ENCODE data around the gene TTC29.

DNA sequence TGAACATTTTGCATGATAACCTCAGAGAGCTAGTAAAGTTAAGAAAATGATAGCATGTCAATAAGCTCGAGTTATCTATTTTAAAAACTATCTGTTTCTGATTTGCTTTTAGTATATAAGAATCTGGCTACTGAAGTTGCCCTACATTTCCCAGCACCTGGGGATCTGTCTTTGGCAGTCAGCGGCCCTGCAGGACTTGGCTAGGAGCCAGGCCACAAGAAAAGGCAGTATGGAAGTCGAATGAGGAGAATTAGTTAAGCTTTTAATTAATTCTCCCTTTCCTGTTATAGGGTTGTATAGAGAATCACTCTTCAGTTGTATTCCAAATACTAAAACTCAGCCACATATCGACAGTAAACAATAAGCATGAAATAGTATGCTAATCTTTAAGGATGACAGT is 284.3 kb downstream of the TTC29 start:
- no peak for TF ChIP-seq POLR2A (IDR thresholded peaks at IDR 0.05)
- TF ChIP-seq, protein P1, sequence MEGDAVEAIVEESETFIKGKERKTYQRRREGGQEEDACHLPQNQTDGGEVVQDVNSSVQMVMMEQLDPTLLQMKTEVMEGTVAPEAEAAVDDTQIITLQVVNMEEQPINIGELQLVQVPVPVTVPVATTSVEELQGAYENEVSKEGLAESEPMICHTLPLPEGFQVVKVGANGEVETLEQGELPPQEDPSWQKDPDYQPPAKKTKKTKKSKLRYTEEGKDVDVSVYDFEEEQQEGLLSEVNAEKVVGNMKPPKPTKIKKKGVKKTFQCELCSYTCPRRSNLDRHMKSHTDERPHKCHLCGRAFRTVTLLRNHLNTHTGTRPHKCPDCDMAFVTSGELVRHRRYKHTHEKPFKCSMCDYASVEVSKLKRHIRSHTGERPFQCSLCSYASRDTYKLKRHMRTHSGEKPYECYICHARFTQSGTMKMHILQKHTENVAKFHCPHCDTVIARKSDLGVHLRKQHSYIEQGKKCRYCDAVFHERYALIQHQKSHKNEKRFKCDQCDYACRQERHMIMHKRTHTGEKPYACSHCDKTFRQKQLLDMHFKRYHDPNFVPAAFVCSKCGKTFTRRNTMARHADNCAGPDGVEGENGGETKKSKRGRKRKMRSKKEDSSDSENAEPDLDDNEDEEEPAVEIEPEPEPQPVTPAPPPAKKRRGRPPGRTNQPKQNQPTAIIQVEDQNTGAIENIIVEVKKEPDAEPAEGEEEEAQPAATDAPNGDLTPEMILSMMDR (IDR thresholded peaks at IDR 0.05) = no peak

Data from esophagus squamous epithelium (tissue), 4 donors.